HEK293 (cell line): ENCODE results near the gene HMOX1.
"Not testable (repeated sequence)": the region's sequence is repeated elsewhere in the genome, so short reads cannot be mapped to it uniquely, and the experiment has no call there.

Source experiments
- CTCF ChIA-PET: fragments of 350-600 bp; formaldehyde crosslinking; extraction: SDS; loops from one replicate; lab custom pipeline; 2021; ENCODE audit warnings: antibody characterized with exemption; lab: Yijun Ruan, JAX
- POLR2A ChIA-PET: fragments of 300-600 bp; formaldehyde crosslinking; extraction: SDS; loops from one replicate; lab custom pipeline; 2020; ENCODE audit warnings: antibody characterized with exemption, inconsistent platforms; lab: Yijun Ruan, JAX
- H3K27ac ChIP-seq: fragments of 200-500 bp; sonication (Bioruptor generic); 2 replicates; pipeline ENCODE4 v1.5.1; 2014; ENCODE audit warnings: low read depth, low read length, control low read depth, inconsistent platforms; ENCODE audit errors: extremely low read depth
- H3K36me3 ChIP-seq, 2 experiments: fragments of 200-500 bp in 1 of 2; sonication (Bioruptor generic) in 1 of 2; 1 replicate in 1 of 2; 2 replicates in 1 of 2; pipeline ENCODE4 v1.5.1; 2014 to 2017; ENCODE audit warnings: inconsistent platforms in 2 of 2, low read length in 2 of 2; ENCODE audit not compliant: control insufficient read depth in 2 of 2, insufficient read depth in 1 of 2
- H3K4me1 ChIP-seq: fragments of 200-500 bp; sonication (Bioruptor generic); 2 replicates; pipeline ENCODE4 v1.5.1; 2014; ENCODE audit warnings: mild to moderate bottlenecking, low read length, inconsistent platforms; ENCODE audit not compliant: control insufficient read depth, insufficient read depth
- H3K4me3 ChIP-seq: 2 replicates; pipeline ENCODE4 v1.5.1; 2011; ENCODE audit warnings: low read depth, mild to moderate bottlenecking, control low read depth, low read length, moderate library complexity
- H3K9me3 ChIP-seq: fragments of 200-500 bp; sonication (Bioruptor generic); 2 replicates; pipeline ENCODE4 v1.5.1; 2014; ENCODE audit warnings: low read depth, low read length, inconsistent platforms; ENCODE audit not compliant: control insufficient read depth, insufficient read depth
- EGR2 ChIP-seq: fragments of 450-650 bp; formaldehyde crosslinking; IDR thresholded peaks from 2 replicates; pipeline ENCODE4 v1.5.1; 2016; ENCODE audit warnings: low read depth, missing biosample characterization, missing genetic modification characterization
- OSR2 ChIP-seq: fragments of 450-650 bp; formaldehyde crosslinking; IDR thresholded peaks from 2 replicates; pipeline ENCODE4 v1.5.1; 2016; ENCODE audit warnings: missing biosample characterization, missing genetic modification characterization
- PRDM10 ChIP-seq: fragments of 450-650 bp; formaldehyde crosslinking; IDR thresholded peaks from 2 replicates; pipeline ENCODE4 v1.5.1; 2016; ENCODE audit warnings: missing biosample characterization, missing genetic modification characterization
- ZBTB26 ChIP-seq: fragments of 450-650 bp; formaldehyde crosslinking; optimal IDR thresholded peaks from 2 replicates; pipeline ENCODE3; 2016; ENCODE audit warnings: missing biosample characterization, mild to moderate bottlenecking, missing genetic modification characterization
- ZFHX2 ChIP-seq: fragments of 450-650 bp; formaldehyde crosslinking; conservative IDR thresholded peaks from 2 replicates; pipeline ENCODE4 v1.5.1; 2016; ENCODE audit warnings: missing biosample characterization, missing genetic modification characterization
- ZNF157 ChIP-seq: fragments of 450-650 bp; formaldehyde crosslinking; IDR thresholded peaks from 2 replicates; pipeline ENCODE4 v1.5.1; 2016; ENCODE audit warnings: missing biosample characterization, missing genetic modification characterization
- ZNF362 ChIP-seq: fragments of 450-650 bp; formaldehyde crosslinking; IDR thresholded peaks from 2 replicates; pipeline ENCODE4 v1.5.1; 2016; ENCODE audit warnings: missing biosample characterization, missing genetic modification characterization
- ZNF670 ChIP-seq: fragments of 450-650 bp; formaldehyde crosslinking; IDR thresholded peaks from 2 replicates; pipeline ENCODE4 v1.5.1; 2016; ENCODE audit warnings: missing biosample characterization, missing genetic modification characterization, low read depth
- ZNF776 ChIP-seq: fragments of 450-650 bp; formaldehyde crosslinking; IDR thresholded peaks from 2 replicates; pipeline ENCODE4 v1.5.0; 2017; ENCODE audit warnings: missing biosample characterization, missing genetic modification characterization, borderline replicate concordance

Gene HMOX1

GRCh38 chr22:35393116-35394010, 12.5 kb downstream of the HMOX1 start (continued):
- no peak for TF ChIP-seq ZNF776 (tag by site-specific recombination)

- CTCF ChIA-PET, result interaction anchor here (0.6 kb wide), 1 partner anchor 44 kb away, joined by 4 read pairs; no protein-coding TSS in a partner anchor
- TF ChIP-seq ZBTB26 (tag by site-specific recombination), result no peak
- TF ChIP-seq ZNF157 (tag by site-specific recombination), result no peak
- peak; percentile 34; the same call in 1 of the 2 replicates for TF ChIP-seq PRDM10
- peak; percentile 68; the same call in 1 of the 2 replicates for TF ChIP-seq EGR2 (tag by site-specific recombination)
- peak; percentile 84 for TF ChIP-seq ZFHX2 (tag by site-specific recombination)
Observed at GRCh38 chr22:35394011-35394312, 13.1 kb downstream of the HMOX1 start.

GRCh38 chr22:35394810-35395563, 14.1 kb downstream of the HMOX1 start:
- Histone ChIP-seq H3K4me3 (no peak overlapping the region), H3K4me1 (peaks cover 10% of the 10 kb centered on the region), H3K36me3 (peaks cover 0 to 31% of the 10 kb centered on the region in 2 experiments; a peak in 1 of 3 replicates), H3K9me3 (no peaks in the 10 kb centered on the region), H3K27ac (no peak overlapping the region)
- CTCF ChIA-PET, result interaction anchor here (0.6 to 0.7 kb wide), 3 partner anchors 11 to 444 kb away, joined by 3 to 5 read pairs (median 3); no protein-coding TSS in a partner anchor
- TF ChIP-seq ZNF670 (tag by site-specific recombination) (no peak), ZNF362 (tag by site-specific recombination) (peak; percentile 74)
- POLR2A ChIA-PET, result no interaction called here

More at GRCh38 chr22:35394011-35394312, 13.1 kb downstream of the HMOX1 start:
- Histone ChIP-seq H3K9me3 (no peaks in the 10 kb centered on the region), H3K36me3 (peaks cover 0 to 39% of the 10 kb centered on the region in 2 experiments; a peak in 1 of 3 replicates), H3K4me1 (peaks cover 10% of the 10 kb centered on the region), H3K4me3 (no peak overlapping the region), H3K27ac (no peak overlapping the region)
- POLR2A ChIA-PET, result interaction anchor here (1.0 kb wide), 1 partner anchor 9 kb away, joined by 4 read pairs; no protein-coding TSS in a partner anchor

GRCh38 chr22:35396622-35397021, 15.7 kb downstream of the HMOX1 start:
- H3K9me3 ChIP-seq, H3K27ac ChIP-seq, H3K4me1 ChIP-seq, H3K4me3 ChIP-seq, POLR2A ChIA-PET: not testable (repeated sequence)
- CTCF ChIA-PET, result interaction anchor here (0.6 to 1.0 kb wide), 2 partner anchors 187 to 1477 kb away, joined by 3 to 7 read pairs; no protein-coding TSS in a partner anchor
- peaks cover 4 to 26% of the 10 kb centered on the region in 2 experiments; a peak in 2 of 3 replicates for H3K36me3 ChIP-seq
- TF ChIP-seq OSR2 (tag by site-specific recombination), result peak; percentile 29; the same call in 1 of the 2 replicates
